Measurements from ENCODE around the gene C10orf143. TPM values are rescaled to one million over a fixed set of nuclear protein-coding genes. Genes with fewer than 3 reads are reported as not detected.

C10orf143 gene
- total and polyA plus RNA-seq, 2 experiments from 2014 or later: 0.21 to 3.7 TPM

GRCh38 chr10:130050721-130051120 lies 59.9 kb downstream of the C10orf143 start:
- no peaks in the 10 kb centered on the region for H4K20me1 ChIP-seq (replicated peaks; ENCODE audit: insufficient read depth)
- no peak for ATAC-seq
- H3K27me3 ChIP-seq (ENCODE audit: insufficient read depth): no peaks in the 10 kb centered on the region
- Mint-ChIP-seq H3K9me3 (peaks cover 11% of the 10 kb centered on the region; the same call in 1 of the 3 replicates), H3K4me3 (no peak overlapping the region), H3K27me3 (ENCODE audit: insufficient read depth, low read depth, poor library complexity) (peaks cover 2% of the 10 kb centered on the region), H3K4me1 (peaks cover 4% of the 10 kb centered on the region), H3K27ac (no peak overlapping the region), H3K36me3 (ENCODE audit: low read depth) (no peaks in the 10 kb centered on the region)
- no peak overlapping the region for H3K4me2 ChIP-seq
- H3K4me3 ChIP-seq: no peak overlapping the region
- no peak overlapping the region for H2AFZ ChIP-seq
- no peak overlapping the region for H3K27ac ChIP-seq (ENCODE audit: low read depth)
- TF ChIP-seq EZH2 (IDR thresholded peaks at IDR 0.05; ENCODE audit: low read depth, unreplicated experiment): no peak
- no peak for TF ChIP-seq ZNF331 (CRISPR knock-in tag; IDR thresholded peaks at IDR 0.05; ENCODE audit: low read depth)
- TF ChIP-seq ZNF462 (CRISPR knock-in tag; IDR thresholded peaks at IDR 0.05): no peak
- no peak for TF ChIP-seq JUNB (IDR thresholded peaks at IDR 0.05; ENCODE audit: unreplicated experiment)
- no peak for TF ChIP-seq ZNF114 (CRISPR knock-in tag; IDR thresholded peaks at IDR 0.05)
- TF ChIP-seq REST (IDR thresholded peaks at IDR 0.05; ENCODE audit: unreplicated experiment): no peak
- no peak for TF ChIP-seq ETS1 (IDR thresholded peaks at IDR 0.05)
- TF ChIP-seq CTCF (conservative IDR thresholded peaks at IDR 0.05; ENCODE audit: low read depth in 2 of 2): no peak
- no peak for TF ChIP-seq CREB1 (CRISPR knock-in tag; IDR thresholded peaks at IDR 0.05; ENCODE audit: low read depth)
- TF ChIP-seq EZH2phosphoT487 (IDR thresholded peaks at IDR 0.05; ENCODE audit: unreplicated experiment): no peak
- no peak for TF ChIP-seq POLR2AphosphoS5 (IDR thresholded peaks at IDR 0.05; ENCODE audit: low read depth)
- no peak for TF ChIP-seq NANOG (IDR thresholded peaks at IDR 0.05; ENCODE audit: borderline replicate concordance)
- no peak for TF ChIP-seq STAT1 (IDR thresholded peaks at IDR 0.05; ENCODE audit: unreplicated experiment)
- DNase-seq (ENCODE audit: low spot score): no peak
- no peaks in the 10 kb centered on the region; the same call in 1 of the 2 replicates for H3K4me1 ChIP-seq (ENCODE audit: insufficient read depth)
- no peaks in the 10 kb centered on the region for H3K79me2 ChIP-seq (replicated peaks; ENCODE audit: insufficient read depth)
- no peaks in the 10 kb centered on the region for H3F3A ChIP-seq (replicated peaks; ENCODE audit: low read depth)
- H3K9me2 ChIP-seq (ENCODE audit: insufficient read depth): no peaks in the 10 kb centered on the region
- no peaks in the 10 kb centered on the region; the same call in 1 of the 2 replicates for H3K36me3 ChIP-seq (ENCODE audit: insufficient read depth)

All from GM23338 (cell line).